A673 (cell line): ENCODE data around the gene HBG1. TPM values are rescaled to one million over a fixed set of nuclear protein-coding genes. Genes with fewer than 3 reads are reported as not detected.
"Not testable (repeated sequence)": the region's sequence is repeated elsewhere in the genome, so short reads cannot be mapped to it uniquely, and the experiment has no call there.

Experiments
- BruUV-seq: library from RNA; stranded (reverse); fragments of 400-500 nt; replicated peaks from 2 replicates; lab custom pipeline; 2021; lab: Mats Ljungman, UMichigan
- CTCF ChIA-PET: fragments of 300-600 bp; sonication (Branson Sonifier 250); formaldehyde crosslinking; loops from one replicate; lab custom pipeline; 2022; ENCODE audit warnings: antibody characterized with exemption; lab: Charles Lee
- POLR2A ChIA-PET: fragments of 300-600 bp; sonication (Branson Sonifier 250); formaldehyde crosslinking; loops from one replicate; lab custom pipeline; 2022; ENCODE audit warnings: antibody characterized with exemption; ENCODE audit not compliant: low non-redundant PET; lab: Charles Lee
- DNase-seq: peaks from one replicate; pipeline ENCODE4 v3.0.0-alpha.2; 2015; ENCODE audit warnings: low spot score
- H3K27ac ChIP-seq: fragments of 200-600 bp; sonication (generic); 2 replicates; pipeline ENCODE4 v1.5.1; 2016; ENCODE audit warnings: mixed run types, low read depth, mild to moderate bottlenecking, mixed read lengths, antibody characterized with exemption, low read length; ENCODE audit not compliant: poor library complexity, severe bottlenecking
- H3K27me3 ChIP-seq: fragments of 200-600 bp; sonication (generic); replicated peaks from 2 replicates; pipeline ENCODE4 v1.6.1; 2017; ENCODE audit warnings: mixed run types, low read depth, mild to moderate bottlenecking, mixed read lengths, antibody characterized with exemption, low read length; ENCODE audit not compliant: insufficient read depth, poor library complexity
- H3K36me3 ChIP-seq: fragments of 200-600 bp; sonication (generic); 2 replicates; pipeline ENCODE4 v1.6.1; 2016; ENCODE audit warnings: mixed run types, mild to moderate bottlenecking, mixed read lengths, antibody characterized with exemption, low read length; ENCODE audit not compliant: insufficient read depth, poor library complexity, severe bottlenecking
- H3K4me1 ChIP-seq: fragments of 200-600 bp; sonication (generic); 2 replicates; pipeline ENCODE4 v1.6.1; 2017; ENCODE audit warnings: mixed run types, mild to moderate bottlenecking, mixed read lengths, antibody characterized with exemption, low read length; ENCODE audit not compliant: insufficient read depth, poor library complexity, severe bottlenecking
- H3K4me3 ChIP-seq: fragments of 200-600 bp; sonication (generic); 2 replicates; pipeline ENCODE4 v1.5.1; 2016; ENCODE audit warnings: low read depth, mixed run types, mild to moderate bottlenecking, mixed read lengths, low read length; ENCODE audit not compliant: poor library complexity, severe bottlenecking
- H3K9me3 ChIP-seq: fragments of 200-600 bp; sonication (generic); 2 replicates; pipeline ENCODE4 v1.6.1; 2016; ENCODE audit warnings: mixed run types, low read depth, mild to moderate bottlenecking, mixed read lengths, antibody characterized with exemption, low read length; ENCODE audit not compliant: poor library complexity, severe bottlenecking
- CTCF ChIP-seq: fragments of 300-800, 200-600 bp; sonication (generic); conservative IDR thresholded peaks from 2 replicates; pipeline ENCODE4 v1.5.1; 2017; ENCODE audit warnings: low read depth, mild to moderate bottlenecking, antibody characterized with exemption, low read length, moderate library complexity, mixed read lengths
- EZH2 ChIP-seq: fragments of 200-600 bp; sonication (generic); IDR thresholded peaks from 2 replicates; pipeline ENCODE4 v1.6.1; 2017; ENCODE audit warnings: borderline replicate concordance, low read depth, mild to moderate bottlenecking, mixed read lengths, antibody characterized with exemption, low read length; ENCODE audit not compliant: poor library complexity, severe bottlenecking
- intact Hi-C: fragments of 100-400 bp; cut with micrococcal nuclease; formaldehyde crosslinking; loops from one replicate; pipeline ENCODE4 v1.10.0; 2022; ENCODE audit not compliant: unreplicated experiment
- total RNA-seq: library from RNA; stranded (reverse); gene quantifications from 2 replicates; pipeline ENCODE4 v1.2.3, GENCODE V29; 2021

HBG1 gene
- total RNA-seq, 1 experiment from 2014 or later, result not detected

- Histone ChIP-seq H3K4me3 (no peak overlapping the region), H3K27ac (no peak overlapping the region), H3K9me3 (no peaks in the 10 kb centered on the region), H3K36me3 (no peaks in the 10 kb centered on the region), H3K27me3 (no peaks in the 10 kb centered on the region), H3K4me1 (no peaks in the 10 kb centered on the region)
- no peak for TF ChIP-seq EZH2
- no peak for TF ChIP-seq CTCF
- no TSS peak for BruUV-seq
- ChIA-PET POLR2A (no interaction called here), CTCF (no interaction called here)
- intact Hi-C loops, result no loop called here
- no peak for DNase-seq
These were observed 1.0 kb upstream of the HBG1 start for GRCh38 chr11:5250543-5251204.

- CTCF ChIA-PET, intact Hi-C loops, DNase-seq, H3K27me3 ChIP-seq, H3K4me1 ChIP-seq, H3K9me3 ChIP-seq, H3K4me3 ChIP-seq, POLR2A ChIA-PET, BruUV-seq, H3K36me3 ChIP-seq, H3K27ac ChIP-seq: not testable (repeated sequence)
These were observed 1.2 kb downstream of the HBG1 start for GRCh38 chr11:5248498-5248897.

GRCh38 chr11:5247472-5248192 is 2.0 kb downstream of the HBG1 start:
- no peak for TF ChIP-seq EZH2
- TF ChIP-seq CTCF, result no peak
- no peaks in the 10 kb centered on the region for H3K27me3 ChIP-seq
- ChIA-PET POLR2A (no interaction called here), CTCF (no interaction called here)
- H3K9me3 ChIP-seq, result no peaks in the 10 kb centered on the region
- H3K4me3 ChIP-seq, result no peak overlapping the region
- no peaks in the 10 kb centered on the region for H3K4me1 ChIP-seq
- intact Hi-C loops, result no loop called here
- H3K36me3 ChIP-seq, result no peaks in the 10 kb centered on the region
- BruUV-seq, result no TSS peak
- no peak overlapping the region for H3K27ac ChIP-seq
- no peak for DNase-seq
